DND-41 (cell line): ENCODE measurements around the gene HIGD2A.

Experiments used
- ATAC-seq: fragments of 200-7000 bp; cut with Tn5 transposase; 3 replicates; pipeline ENCODE4 v1.9.1; 2021; ENCODE audit warnings: low read depth; ENCODE audit not compliant: insufficient read depth
- DNase-seq: peaks from one replicate; pipeline ENCODE4 v3.0.0-alpha.2; 2020
- H2AFZ ChIP-seq: 2 replicates; pipeline ENCODE4 v1.6.0; 2012; ENCODE audit warnings: low read depth, low read length
- H3K27ac ChIP-seq: 2 replicates; pipeline ENCODE4 v1.5.1; 2012; ENCODE audit warnings: low read length, inconsistent platforms
- H3K27me3 ChIP-seq: fragments of 200-600 bp; sonication (generic); 2 replicates; pipeline ENCODE4 v1.6.0; 2012; ENCODE audit warnings: low read length, mild to moderate bottlenecking, inconsistent platforms; ENCODE audit not compliant: insufficient read depth, poor library complexity
- H3K36me3 ChIP-seq: 2 replicates; pipeline ENCODE4 v1.5.1; 2012; ENCODE audit warnings: low read length, inconsistent platforms; ENCODE audit not compliant: insufficient read depth
- H3K4me1 ChIP-seq: 2 replicates; pipeline ENCODE4 v1.5.1; 2012; ENCODE audit warnings: mild to moderate bottlenecking, low read length; ENCODE audit not compliant: insufficient read depth
- H3K4me2 ChIP-seq: 2 replicates; pipeline ENCODE4 v1.6.0; 2012; ENCODE audit warnings: mild to moderate bottlenecking, moderate library complexity, low read length, inconsistent platforms; ENCODE audit not compliant: insufficient read depth
- H3K4me3 ChIP-seq, 2 experiments: fragments of 200-600 bp in 1 of 2; shearing (Covaris generic) in 1 of 2; 2 replicates each; pipeline ENCODE4 v1.5.1; 2012 to 2016; ENCODE audit warnings: inconsistent platforms in 2 of 2, low read length in 2 of 2, mild to moderate bottlenecking in 2 of 2, low read depth in 1 of 2, moderate library complexity in 1 of 2
- H3K79me2 ChIP-seq: 2 replicates; pipeline ENCODE4 v1.6.0; 2012; ENCODE audit warnings: low read length, inconsistent platforms; ENCODE audit not compliant: insufficient read depth
- H3K9ac ChIP-seq: 2 replicates; pipeline ENCODE4 v1.6.0; 2012; ENCODE audit warnings: low read depth, mild to moderate bottlenecking, inconsistent platforms, low read length, moderate library complexity
- H3K9me3 ChIP-seq: 2 replicates; pipeline ENCODE4 v1.5.1; 2012; ENCODE audit warnings: low read length, moderate library complexity, mild to moderate bottlenecking, inconsistent platforms; ENCODE audit not compliant: insufficient read depth, severe bottlenecking
- H4K20me1 ChIP-seq: 2 replicates; pipeline ENCODE4 v1.6.0; 2012; ENCODE audit warnings: low read length; ENCODE audit not compliant: insufficient read depth
- EZH2 ChIP-seq: IDR thresholded peaks from 3 replicates; pipeline ENCODE4 v1.6.1; 2012; ENCODE audit warnings: borderline replicate concordance, low read depth, mild to moderate bottlenecking, moderate library complexity, low read length, inconsistent platforms; ENCODE audit not compliant: severe bottlenecking
- TF ChIP-seq, protein P1 (sequence below): IDR thresholded peaks from 2 replicates; pipeline ENCODE4 v1.5.1; 2012; ENCODE audit warnings: borderline replicate concordance, low read length, moderate library complexity, mild to moderate bottlenecking; ENCODE audit not compliant: poor library complexity, severe bottlenecking; ENCODE audit errors: extremely low read depth

Gene HIGD2A

DNA sequence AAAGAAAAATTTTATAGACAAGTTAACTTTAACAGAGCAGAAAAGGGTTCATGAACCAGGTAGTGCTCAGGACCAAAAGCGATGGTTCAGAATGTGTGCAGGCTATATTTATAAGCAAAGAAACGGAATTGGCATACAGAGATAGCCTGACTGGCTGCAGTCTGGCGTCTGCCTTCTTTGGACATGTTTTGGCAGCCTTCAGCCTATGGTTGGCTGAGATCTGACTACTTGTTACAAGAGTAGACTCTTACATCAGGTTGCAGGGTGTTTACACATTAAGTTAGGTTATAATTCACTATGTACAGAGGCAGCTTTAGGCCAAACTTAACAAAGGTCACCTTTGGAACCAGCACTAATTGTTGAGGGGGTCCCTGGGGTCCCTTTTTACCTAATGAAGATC, 7.1 kb upstream of the HIGD2A start:
- Histone ChIP-seq H3K27ac (no peak overlapping the region), H3K79me2 (peaks cover 20% of the 10 kb centered on the region), H3K4me2 (no peak overlapping the region), H3K4me3 (no peak overlapping the region), H3K9ac (no peak overlapping the region), H3K9me3 (no peaks in the 10 kb centered on the region), H3K4me1 (peaks cover 9% of the 10 kb centered on the region), H2AFZ (no peak overlapping the region), H3K36me3 (peaks cover 53% of the 10 kb centered on the region), H3K27me3 (no peaks in the 10 kb centered on the region), H4K20me1 (peaks cover 36% of the 10 kb centered on the region)
- no peak for ATAC-seq
- no peak for DNase-seq
- TF ChIP-seq, protein P1, sequence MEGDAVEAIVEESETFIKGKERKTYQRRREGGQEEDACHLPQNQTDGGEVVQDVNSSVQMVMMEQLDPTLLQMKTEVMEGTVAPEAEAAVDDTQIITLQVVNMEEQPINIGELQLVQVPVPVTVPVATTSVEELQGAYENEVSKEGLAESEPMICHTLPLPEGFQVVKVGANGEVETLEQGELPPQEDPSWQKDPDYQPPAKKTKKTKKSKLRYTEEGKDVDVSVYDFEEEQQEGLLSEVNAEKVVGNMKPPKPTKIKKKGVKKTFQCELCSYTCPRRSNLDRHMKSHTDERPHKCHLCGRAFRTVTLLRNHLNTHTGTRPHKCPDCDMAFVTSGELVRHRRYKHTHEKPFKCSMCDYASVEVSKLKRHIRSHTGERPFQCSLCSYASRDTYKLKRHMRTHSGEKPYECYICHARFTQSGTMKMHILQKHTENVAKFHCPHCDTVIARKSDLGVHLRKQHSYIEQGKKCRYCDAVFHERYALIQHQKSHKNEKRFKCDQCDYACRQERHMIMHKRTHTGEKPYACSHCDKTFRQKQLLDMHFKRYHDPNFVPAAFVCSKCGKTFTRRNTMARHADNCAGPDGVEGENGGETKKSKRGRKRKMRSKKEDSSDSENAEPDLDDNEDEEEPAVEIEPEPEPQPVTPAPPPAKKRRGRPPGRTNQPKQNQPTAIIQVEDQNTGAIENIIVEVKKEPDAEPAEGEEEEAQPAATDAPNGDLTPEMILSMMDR: no peak
- TF ChIP-seq EZH2: no peak

- ATAC-seq (0 out of 3 replicates have a peak, but pooled peaks have one; percentile 28), DNase-seq (no peak)
- TF ChIP-seq, protein P1: no peak
- TF ChIP-seq EZH2: no peak
- no peaks in the 10 kb centered on the region for H3K9me3 ChIP-seq
- no peaks in the 10 kb centered on the region for H3K27me3 ChIP-seq
- H4K20me1 ChIP-seq: peaks cover 40% of the 10 kb centered on the region
- no peak overlapping the region for H3K4me3 ChIP-seq
- peaks cover 15% of the 10 kb centered on the region for H3K4me1 ChIP-seq
- no peak overlapping the region for H3K9ac ChIP-seq
- no peak overlapping the region for H3K27ac ChIP-seq
- peaks cover 26% of the 10 kb centered on the region for H3K79me2 ChIP-seq
- no peak overlapping the region for H2AFZ ChIP-seq
- H3K4me2 ChIP-seq: no peak overlapping the region
- peaks cover 58% of the 10 kb centered on the region for H3K36me3 ChIP-seq
Measured at GRCh38 chr5:176381979-176382378, 6.6 kb upstream of the HIGD2A start.

GRCh38 chr5:176382721-176383120, 5.8 kb upstream of the HIGD2A start:
- no peak overlapping the region for H3K9ac ChIP-seq
- H3K4me2 ChIP-seq: no peak overlapping the region
- TF ChIP-seq EZH2: no peak
- TF ChIP-seq, protein P1: no peak
- ATAC-seq (no peak), DNase-seq (no peak)
- H3K27me3 ChIP-seq: no peaks in the 10 kb centered on the region
- peaks cover 47% of the 10 kb centered on the region for H4K20me1 ChIP-seq
- no peak overlapping the region for H2AFZ ChIP-seq
- no peak overlapping the region for H3K4me3 ChIP-seq
- peaks cover 22% of the 10 kb centered on the region for H3K4me1 ChIP-seq
- no peak overlapping the region for H3K27ac ChIP-seq
- H3K79me2 ChIP-seq: peaks cover 33% of the 10 kb centered on the region
- H3K36me3 ChIP-seq: peaks cover 66% of the 10 kb centered on the region
- no peaks in the 10 kb centered on the region for H3K9me3 ChIP-seq
